Measurements from ENCODE around the gene RNF212.

Gene RNF212

DNA sequence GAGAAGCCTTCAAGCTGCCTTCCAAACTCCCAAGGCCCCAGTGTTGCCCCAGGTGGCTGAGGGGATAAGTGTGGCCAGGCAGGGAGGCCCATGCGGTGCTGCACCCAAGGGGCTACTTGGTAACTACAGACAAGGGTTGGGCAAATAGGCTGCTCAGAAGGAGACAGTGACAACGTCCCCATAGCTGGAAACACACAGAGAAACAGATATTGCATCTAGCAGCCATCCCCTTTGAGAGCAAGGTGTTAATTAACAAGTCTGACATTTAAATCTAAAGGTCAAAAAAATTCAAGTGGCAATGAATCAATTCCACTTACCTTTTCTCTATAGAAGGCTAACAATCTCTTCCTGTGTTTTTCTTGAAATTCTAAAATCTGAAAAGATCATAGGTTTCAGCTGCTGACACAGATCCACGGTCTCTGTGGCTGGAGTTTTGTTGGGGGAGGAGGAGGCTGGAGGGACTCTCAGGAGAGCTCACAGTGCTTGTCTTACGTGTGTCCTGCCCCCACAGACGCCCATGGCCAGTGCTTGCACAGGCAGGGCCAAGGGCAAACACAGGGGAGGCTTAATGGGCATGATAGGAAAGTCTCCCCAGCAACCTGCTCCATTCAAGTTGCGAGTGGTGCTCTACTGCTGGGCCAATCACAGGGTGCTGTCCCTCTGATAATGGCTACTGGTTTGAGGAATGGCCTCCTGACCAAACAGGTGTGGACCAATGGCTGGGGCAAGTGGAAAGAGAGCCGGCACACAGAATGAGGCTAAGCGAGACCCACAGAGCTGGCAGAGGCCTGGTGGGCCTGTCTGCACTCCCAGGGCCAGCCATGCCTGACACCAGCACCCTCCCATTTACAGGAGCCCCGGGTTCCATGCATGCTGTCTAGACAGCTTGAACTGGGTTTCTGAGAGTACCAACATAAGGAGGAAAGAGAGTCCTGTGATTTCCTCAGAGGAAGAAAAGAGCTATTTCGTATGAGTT, 22.6 kb downstream of the RNF212 start:
- no peak for DNase-seq

DNA sequence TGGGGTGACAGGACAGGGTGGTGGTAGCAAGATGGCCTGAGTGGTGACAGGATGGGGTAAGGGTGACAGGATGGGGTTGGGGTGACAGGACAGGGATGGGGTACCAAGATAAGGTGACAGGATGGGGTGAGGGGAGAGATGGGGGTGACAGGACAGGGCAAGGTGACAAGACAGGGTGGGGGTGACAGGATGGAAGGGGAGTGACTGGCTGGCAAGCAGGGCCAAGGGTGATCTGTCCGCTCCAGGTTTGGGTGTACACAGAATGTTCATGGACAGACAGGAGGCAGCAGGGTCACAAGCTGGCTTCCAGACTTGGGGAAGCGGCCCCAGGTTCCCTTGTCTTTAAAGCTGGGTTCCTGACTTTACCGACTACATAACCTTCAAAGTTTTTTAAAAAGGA, 23.3 kb downstream of the RNF212 start:
- DNase-seq: no peak

DNA sequence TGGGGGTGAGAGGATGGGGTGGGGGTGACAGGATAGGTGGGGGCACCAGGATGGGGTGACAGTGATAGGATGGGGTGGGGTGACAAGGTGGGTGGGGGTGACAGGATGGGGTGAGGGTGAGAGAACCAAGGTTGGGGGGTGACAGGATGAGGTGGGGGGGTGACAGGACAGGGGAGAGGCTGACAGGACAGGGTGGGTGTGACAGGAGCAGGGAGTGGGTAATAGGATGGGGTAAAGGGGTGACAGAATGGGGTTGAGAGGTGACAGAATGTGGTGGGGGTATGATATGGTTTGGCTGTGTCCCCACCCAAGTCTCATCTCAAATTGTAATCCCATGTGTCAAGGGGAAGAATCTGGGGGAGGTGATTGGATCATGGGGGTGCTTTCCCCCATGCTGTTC, 26.0 kb downstream of the RNF212 start:
- DNase-seq: no peak

DNA sequence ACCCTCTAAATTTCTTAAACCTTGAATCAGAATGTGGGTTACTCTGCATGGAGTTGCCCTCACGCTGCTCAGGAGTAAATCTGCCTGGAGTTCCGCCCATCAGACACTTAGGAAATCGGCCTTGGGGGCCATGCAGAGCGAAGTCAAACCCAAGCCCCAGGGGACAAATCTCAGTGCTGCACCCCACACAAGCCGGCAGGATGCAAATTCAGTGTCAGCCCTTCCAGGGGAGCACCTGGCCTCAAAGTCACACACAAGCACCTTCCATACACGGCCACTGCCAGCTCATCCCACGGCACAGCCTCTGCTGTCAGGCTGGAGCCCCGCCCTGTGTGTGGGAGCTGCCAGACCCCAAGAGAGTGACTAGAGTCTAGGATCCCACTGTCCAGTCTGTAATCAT, 27.4 kb downstream of the RNF212 start:
- DNase-seq: no peak

- DNase-seq: no peak
Measured at GRCh38 chr4:1085404-1085799, 28.0 kb downstream of the RNF212 start.

DNA sequence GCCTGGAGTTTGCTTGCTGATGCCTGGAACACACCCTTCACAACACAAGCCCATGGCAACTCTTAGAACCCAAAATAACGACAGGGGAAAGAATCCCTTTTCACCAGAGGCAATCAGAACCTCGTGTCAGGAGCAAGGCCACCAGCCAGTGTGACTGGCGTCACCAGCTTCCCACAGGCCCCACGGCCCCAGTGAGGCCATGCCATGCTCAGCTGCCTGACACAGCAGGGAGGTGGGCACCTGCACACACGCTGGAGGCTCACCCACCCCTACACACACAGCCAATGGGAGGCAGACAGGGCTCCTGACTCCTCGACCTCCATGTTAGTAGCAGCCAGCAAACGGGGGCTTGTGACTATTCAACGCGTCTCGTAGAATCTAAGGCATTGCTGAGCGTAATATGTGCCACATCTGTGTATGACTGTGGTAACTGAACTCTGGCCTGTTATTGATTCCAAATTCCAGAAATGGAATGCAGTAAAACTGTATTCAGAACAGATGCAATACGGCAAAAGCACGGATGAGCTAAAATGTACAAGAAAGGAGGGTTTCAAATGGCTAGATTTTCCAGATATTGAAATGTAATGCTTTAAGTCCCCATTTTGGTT, 28.5 kb downstream of the RNF212 start:
- no peak for DNase-seq

- DNase-seq: no peak
Measured at GRCh38 chr4:1084394-1084793, 29.0 kb downstream of the RNF212 start.

DNA sequence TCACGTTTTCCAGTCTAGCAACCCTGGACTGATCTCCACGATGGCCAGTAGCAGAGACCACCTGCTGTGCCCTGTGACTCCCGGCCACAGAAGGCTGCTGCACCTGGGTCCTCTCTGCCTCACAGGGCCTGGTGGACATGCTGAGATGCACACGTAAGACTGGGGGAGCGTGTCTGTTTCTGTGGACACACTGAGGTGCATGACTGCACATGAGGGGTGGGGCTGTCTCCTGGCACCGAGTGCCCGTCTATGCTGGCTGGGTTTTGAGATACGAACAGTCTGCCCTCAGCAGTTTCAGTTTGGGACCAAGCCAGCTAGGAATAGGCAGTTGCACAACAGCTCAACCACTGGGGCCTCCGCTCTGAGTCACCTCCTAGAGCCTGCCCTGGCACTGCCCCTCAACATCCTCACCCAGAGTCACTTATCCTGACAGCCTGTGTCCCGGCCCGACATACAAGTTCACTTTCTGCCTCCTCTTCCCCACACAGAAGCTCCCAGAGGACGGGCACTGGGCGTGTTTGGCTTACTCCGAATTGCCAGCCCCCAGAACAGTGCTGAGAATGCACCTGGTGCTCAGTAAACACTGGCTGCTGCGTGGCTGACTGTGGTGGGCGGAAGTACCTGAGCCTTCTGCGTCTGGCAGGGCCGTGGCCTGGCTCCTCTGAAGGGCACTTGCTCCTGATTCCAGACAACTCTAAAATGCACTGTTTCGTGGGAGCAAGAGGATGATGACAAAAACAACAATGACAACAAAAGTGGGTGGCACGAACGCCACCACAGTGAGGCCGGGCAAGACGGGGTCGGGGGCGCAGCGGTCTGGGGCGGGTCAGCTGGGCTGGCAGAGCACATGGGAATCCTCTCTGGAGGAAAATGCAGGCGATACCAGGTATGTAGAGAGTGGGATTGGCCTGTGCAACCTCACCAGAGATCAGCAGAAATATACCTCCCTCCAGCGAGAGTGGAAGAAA, 30.9 kb downstream of the RNF212 start:
- DNase-seq: no peak

DNA sequence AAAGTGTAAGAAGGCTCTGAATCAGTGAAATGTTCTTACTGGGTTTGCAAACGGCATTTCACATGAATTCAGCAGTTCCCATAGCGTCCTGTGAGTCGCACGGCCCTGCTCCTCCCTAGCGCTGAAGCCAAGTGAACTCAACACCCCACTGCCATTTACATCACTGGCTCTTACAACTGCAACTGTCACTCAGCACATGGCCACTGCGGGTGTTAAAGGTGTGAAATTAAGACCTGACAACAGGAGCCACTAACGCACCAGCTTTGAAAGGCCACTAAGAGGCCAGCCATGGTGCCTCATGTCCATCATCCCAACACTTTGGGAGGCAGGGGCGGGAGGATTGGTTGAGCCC, 31.7 kb downstream of the RNF212 start:
- DNase-seq: no peak

- DNase-seq: no peak
Measured at GRCh38 chr4:1080961-1081688, 32.2 kb downstream of the RNF212 start.

DNA sequence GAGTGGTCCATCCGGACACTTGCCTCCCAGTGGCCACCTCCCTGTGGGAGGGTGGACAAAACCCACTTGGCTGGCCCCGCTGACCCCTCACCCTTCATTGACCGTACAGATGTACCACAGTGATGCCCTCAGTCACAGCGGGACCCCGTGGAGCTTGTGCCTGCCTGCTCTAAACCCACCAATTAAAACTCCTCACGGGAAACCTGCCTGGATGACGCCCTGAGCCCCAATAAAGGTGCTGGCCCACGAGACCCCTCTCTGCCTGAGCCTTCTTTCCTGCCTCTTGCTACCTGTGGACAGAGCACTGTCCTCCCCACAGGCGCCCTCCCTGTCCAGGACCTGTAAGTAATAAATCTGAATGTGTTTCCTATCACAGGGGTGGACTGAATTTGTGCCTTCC, 32.9 kb downstream of the RNF212 start:
- no peak for DNase-seq

DNA sequence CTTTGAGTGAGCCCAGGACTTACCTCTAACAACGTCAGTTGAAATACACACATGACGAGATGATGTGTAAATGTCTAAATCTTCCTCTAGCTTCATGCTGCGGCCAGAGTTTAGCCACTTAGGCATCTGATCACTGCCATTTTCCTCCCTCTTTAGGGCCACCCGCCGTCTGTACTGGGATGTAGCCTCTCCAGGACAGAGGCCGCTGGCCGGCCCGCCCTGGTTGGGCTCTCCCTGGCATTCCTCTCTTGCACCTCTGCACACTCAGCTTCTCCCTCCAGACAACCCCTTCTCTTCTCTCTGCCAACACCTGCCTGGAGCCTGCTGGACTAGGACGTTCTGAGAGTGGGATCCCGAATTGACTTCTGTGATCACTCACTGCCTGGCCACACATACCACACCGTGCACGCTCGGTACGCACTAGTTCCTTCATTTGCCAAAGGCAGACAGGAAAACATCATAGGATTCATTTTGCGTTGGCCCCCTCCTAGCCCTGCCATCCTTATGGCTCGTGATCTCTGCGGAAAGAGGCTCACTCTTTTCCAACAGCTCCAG, 33.6 kb downstream of the RNF212 start:
- DNase-seq: no peak

- DNase-seq: no peak
Measured at GRCh38 chr4:1078490-1078889, 34.9 kb downstream of the RNF212 start.

DNA sequence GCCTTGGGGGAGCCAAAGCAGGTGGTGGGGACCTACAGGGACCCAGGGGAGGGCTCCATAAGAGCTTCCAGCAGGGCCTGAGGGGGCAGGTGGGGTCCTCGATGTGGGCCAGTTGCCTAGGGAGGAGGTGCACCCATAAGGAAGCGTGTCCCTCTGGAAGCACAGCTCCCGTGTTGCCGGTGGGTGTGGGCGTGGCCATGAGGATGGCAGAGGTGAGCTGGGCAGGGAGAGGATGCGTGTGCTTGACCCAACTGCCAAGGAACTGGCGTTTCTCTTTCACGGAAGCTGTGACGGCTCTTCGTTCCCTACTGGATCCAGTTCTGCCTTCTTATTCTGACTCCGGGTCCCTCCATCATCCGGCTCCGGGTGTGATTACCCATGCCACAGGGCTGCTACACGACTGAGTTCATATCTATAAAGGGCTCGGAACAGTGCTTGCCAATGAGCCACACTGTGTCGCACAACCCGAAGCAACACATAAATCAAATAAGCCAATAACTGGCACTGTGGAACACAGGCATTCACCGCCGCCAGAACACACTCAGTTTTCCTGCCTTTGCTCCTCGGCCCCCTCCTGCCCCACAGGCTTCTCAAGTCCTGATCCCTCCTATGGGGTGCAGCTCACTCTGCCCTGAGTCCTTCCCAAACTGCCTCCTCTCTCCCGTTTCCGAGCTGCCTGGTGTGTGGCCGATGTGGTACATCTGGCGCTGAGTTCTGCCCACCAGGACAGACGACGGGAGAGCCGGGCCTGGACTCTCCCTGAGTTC, 35.5 kb downstream of the RNF212 start:
- DNase-seq: no peak

DNA sequence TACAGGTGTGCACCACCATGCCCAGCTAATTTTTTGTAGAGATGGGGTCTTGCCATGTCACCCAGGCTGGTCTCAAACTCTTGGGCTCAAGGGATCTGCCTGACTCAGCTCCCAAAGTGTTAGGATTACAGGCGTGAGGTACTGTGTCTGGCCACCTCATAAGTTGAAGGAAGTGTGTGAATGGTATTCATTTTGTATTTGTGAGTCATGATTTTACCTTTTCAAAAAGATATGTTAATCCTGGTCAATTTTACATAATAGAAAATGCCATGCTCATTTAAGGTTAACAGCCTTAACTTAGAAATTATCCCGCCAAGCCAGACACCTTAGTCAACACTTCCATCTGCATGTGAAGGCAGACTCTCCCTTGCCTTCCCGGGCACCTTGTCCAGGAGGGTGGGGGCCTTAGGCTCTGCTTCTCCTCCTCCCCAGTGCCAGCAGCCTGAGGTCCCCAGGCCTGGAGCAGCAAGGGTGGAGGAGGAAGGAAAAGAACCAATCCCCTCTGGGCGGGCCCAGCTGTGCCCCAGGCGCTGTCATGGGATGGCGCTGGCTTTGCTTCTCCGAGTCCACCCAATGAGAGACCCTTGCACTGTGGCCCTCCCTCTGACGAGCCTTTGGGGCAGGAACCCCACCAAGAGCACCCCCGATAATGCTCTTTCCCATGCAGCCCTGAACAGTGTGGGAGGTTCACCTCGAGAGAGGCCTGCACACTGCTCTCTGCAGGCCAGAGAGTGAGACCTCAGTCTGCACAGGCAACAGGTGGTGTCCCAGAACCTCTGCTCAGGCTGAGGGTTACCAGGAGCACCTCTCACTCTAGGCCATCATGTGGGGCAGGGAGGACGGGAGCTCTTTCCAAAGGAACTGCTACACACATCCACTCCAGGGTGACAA, 37.3 kb downstream of the RNF212 start:
- no peak for DNase-seq

DNA sequence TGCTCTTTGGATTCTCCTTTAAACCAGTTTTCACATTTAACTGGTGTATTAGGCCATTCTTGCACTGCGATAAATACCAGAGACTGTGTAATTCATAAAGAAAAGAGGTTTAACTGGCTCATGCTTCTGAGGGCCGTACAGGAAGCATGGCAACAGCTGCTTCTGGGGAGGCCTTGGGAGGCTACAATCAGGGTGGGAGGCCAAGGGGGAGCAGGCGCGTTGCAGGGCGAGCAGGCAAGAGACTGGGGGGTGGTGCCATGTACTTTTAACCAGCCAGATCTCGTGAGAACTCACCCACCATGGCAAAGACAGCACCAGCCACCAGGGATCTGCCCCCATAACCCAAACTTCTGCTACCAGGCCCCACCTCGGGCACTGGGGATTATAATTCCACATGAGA, 38.1 kb downstream of the RNF212 start:
- DNase-seq: no peak

GRCh38 chr4:1074077-1074476, 39.3 kb downstream of the RNF212 start:
- no peak for DNase-seq

DNA sequence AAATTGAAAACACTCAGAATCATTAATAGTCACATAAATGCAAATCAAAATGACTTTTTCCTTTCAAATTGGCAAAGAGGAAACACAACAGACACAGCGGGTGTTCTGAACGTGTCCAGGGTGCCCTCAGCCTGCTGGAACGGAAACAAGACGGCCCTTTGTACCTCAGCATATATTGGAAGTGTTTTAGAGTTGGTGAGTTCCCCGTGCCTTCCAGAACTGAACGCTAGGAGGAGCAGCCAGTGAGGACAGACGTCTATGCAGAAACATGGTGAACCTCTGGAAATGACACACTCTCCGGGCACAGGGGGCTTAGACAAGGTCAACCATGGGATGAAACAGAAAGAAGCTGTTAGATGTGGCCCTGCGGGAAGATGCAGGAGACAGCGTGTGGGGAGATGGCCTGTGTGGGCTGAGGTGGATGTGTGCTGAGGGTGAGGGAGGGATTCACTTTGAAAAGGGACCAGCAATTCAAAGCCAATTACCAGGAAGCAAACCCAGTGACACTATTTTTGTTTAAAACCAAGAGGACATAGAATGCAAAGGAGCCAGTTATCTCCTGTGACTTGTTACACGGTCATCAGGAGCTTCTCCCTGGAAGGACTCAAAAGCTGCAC, 40.4 kb downstream of the RNF212 start:
- DNase-seq: no peak

DNA sequence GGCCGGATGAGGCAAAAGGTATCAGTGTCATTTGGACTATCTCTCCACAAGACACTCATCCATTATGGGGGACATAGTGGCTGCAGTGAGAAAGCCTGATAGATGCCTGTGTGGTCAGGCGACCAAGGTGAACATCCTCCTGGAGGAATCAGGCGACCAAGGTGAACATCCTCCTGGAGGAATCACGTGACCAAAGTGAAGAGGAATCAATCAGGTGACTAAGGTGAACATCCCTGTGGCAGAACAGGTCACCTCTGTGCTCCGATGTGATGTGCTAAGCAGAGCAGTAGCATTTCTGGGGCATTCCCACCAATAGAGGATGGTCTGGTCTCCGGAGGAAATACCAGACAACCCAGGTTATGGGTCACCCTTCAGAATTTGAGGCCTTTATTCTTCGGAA, 44.0 kb downstream of the RNF212 start:
- DNase-seq: no peak

DNA sequence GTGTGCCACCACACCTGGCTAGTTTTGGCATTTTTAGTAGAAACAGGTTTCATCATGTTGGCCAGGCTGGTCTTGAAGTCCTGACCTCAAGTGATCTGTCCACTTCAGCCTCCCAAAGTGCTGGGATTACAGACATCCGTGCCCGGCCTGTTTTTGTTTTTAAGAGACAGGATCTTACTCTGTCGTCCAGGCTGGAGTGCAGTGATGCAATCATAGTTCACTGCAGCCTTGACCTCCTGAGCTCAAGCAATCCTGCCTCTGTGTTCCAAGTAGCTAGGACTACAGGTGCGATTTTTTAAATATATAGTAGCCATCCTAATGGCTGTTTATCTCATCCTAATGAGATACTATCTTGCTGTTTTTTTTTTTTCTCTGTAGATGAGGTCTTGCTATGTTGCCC, 47.6 kb downstream of the RNF212 start:
- no peak for DNase-seq
